Effector CD8-positive, alpha-beta T cell (primary cell): ENCODE data around the gene HSPA8.
A peak's percentile ranks its signal among the peaks of the same experiment; 100 is the strongest.
"Not testable (repeated sequence)": the region's sequence is repeated elsewhere in the genome, so short reads cannot be mapped to it uniquely, and the experiment has no call there.

ENCODE experiments used
- DNase-seq: peaks from one replicate; lab custom pipeline; 2025; lab: John Stamatoyannopoulos, UW
- total RNA-seq, 4 experiments: gene quantifications; one replicate each; lab custom pipeline; 2026; lab: John Stamatoyannopoulos, UW

HSPA8 gene
- 940 to 2,872 (median 1,382) reads per million in 4 experiments for total RNA-seq

GRCh38 chr11:123061403-123062157, at the start of gene HSPA8:
HSPA8 (minus strand) TSS chr11:123062136; CDS start chr11:123061324, 812 bp downstream.
- DNase-seq = peak; percentile 54

- DNase-seq = no peak
Observed at GRCh38 chr11:123111465-123111864, 49.5 kb upstream of the HSPA8 start.

GRCh38 chr11:123110397-123110796, 48.5 kb upstream of the HSPA8 start:
- no peak for DNase-seq

GRCh38 chr11:123107945-123108495, 46.1 kb upstream of the HSPA8 start:
- no peak for DNase-seq

GRCh38 chr11:123104697-123105096, 42.8 kb upstream of the HSPA8 start:
- DNase-seq = no peak

GRCh38 chr11:123103326-123103980, 41.5 kb upstream of the HSPA8 start:
- no peak for DNase-seq

GRCh38 chr11:123100379-123101085, 38.6 kb upstream of the HSPA8 start:
- DNase-seq = no peak

GRCh38 chr11:123098990-123099389, 37.1 kb upstream of the HSPA8 start:
- DNase-seq = no peak

- DNase-seq = no peak
Observed at GRCh38 chr11:123093739-123094138, 31.8 kb upstream of the HSPA8 start.

GRCh38 chr11:123091506-123091905, 29.6 kb upstream of the HSPA8 start:
- DNase-seq = no peak

GRCh38 chr11:123090168-123090567, 28.2 kb upstream of the HSPA8 start:
- DNase-seq = not testable (repeated sequence)

- not testable (repeated sequence) for DNase-seq
Observed at GRCh38 chr11:123088896-123089295, 27.0 kb upstream of the HSPA8 start.

- DNase-seq = not testable (repeated sequence)
Observed at GRCh38 chr11:123087657-123088056, 25.7 kb upstream of the HSPA8 start.

- DNase-seq = no peak
Observed at GRCh38 chr11:123086305-123086704, 24.4 kb upstream of the HSPA8 start.

- DNase-seq = no peak
Observed at GRCh38 chr11:123085497-123085896, 23.6 kb upstream of the HSPA8 start.

GRCh38 chr11:123084454-123084853, 22.5 kb upstream of the HSPA8 start:
- DNase-seq = no peak

- DNase-seq = no peak
Observed at GRCh38 chr11:123083623-123084029, 21.7 kb upstream of the HSPA8 start.

GRCh38 chr11:123082977-123083376, 21.0 kb upstream of the HSPA8 start:
- no peak for DNase-seq

GRCh38 chr11:123080015-123080414, 18.1 kb upstream of the HSPA8 start:
- DNase-seq = no peak

- DNase-seq = no peak
Observed at GRCh38 chr11:123076484-123076883, 14.5 kb upstream of the HSPA8 start.

GRCh38 chr11:123073343-123074057, 11.6 kb upstream of the HSPA8 start:
- DNase-seq = no peak

- DNase-seq = no peak
Observed at GRCh38 chr11:123072762-123073161, 10.8 kb upstream of the HSPA8 start.
